ENCODE data around the gene PUS7. TPM values are rescaled to one million over a fixed set of nuclear protein-coding genes. Genes with fewer than 3 reads are reported as not detected.

Gene PUS7
- total RNA-seq, 4 donors from 2014 or later = 19.9 to 25.5 (median 21.7) TPM

DNA sequence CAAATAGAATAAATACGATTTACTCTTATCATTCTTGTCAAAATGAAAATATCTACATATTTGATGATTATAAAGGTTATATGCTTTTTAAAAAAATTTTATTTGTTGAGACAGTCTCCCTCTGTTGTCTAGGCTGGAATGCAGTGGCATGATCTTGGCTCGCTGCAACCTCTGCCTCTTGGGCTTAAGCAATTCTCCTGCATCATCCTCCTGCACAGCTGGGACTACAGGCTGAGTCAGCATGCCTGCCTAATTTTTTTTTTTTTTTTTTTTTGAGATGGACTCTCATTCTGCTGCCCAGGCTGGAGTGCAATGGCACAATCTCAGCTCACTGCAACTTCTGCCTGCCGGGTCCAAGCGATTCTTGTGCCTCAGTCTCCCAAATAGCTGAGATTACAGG is 48.9 kb downstream of the PUS7 start:
- Histone ChIP-seq H3K4me1 (no peaks in the 10 kb centered on the region), H3K4me3 (replicated peaks in 1 of 3) (no peak overlapping the region), H3K27ac (no peak overlapping the region), H3K27me3 (no peaks in the 10 kb centered on the region), H3K9me3 (no peaks in the 10 kb centered on the region), H3K36me3 (no peaks in the 10 kb centered on the region)
- DNase-seq = no peak
- 94 to 96% methylated on average over 4 of the region's 4 CpGs for WGBS, 2 donors
- TF ChIP-seq, protein P1, sequence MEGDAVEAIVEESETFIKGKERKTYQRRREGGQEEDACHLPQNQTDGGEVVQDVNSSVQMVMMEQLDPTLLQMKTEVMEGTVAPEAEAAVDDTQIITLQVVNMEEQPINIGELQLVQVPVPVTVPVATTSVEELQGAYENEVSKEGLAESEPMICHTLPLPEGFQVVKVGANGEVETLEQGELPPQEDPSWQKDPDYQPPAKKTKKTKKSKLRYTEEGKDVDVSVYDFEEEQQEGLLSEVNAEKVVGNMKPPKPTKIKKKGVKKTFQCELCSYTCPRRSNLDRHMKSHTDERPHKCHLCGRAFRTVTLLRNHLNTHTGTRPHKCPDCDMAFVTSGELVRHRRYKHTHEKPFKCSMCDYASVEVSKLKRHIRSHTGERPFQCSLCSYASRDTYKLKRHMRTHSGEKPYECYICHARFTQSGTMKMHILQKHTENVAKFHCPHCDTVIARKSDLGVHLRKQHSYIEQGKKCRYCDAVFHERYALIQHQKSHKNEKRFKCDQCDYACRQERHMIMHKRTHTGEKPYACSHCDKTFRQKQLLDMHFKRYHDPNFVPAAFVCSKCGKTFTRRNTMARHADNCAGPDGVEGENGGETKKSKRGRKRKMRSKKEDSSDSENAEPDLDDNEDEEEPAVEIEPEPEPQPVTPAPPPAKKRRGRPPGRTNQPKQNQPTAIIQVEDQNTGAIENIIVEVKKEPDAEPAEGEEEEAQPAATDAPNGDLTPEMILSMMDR (IDR thresholded peaks at IDR 0.05) = no peak
- no peak for TF ChIP-seq POLR2A (IDR thresholded peaks at IDR 0.05)
- intact Hi-C loops (cut with DNase I) = no loop called here

DNA sequence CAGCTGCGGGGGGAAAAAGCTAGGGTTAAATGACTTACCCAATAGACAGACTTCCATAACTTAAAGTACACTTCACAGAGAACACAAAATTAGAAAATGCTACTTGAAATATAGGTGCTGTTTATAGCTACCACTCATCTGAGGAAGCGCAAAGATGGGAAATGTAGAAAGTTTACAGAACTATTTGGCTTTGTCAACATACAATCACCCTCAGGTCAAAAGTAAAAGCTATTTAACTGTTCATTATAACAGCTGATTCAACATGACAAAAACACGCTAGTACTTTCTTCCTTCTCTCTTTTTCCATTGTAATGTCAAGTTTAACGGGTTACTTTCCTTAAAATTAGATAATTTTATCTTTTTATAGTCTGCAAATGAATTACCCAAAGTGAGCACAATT is 51.2 kb downstream of the PUS7 start:
- H3K4me1 ChIP-seq = no peaks in the 10 kb centered on the region
- DNase-seq = no peak
- intact Hi-C loops (cut with DNase I) = no loop called here
- no peaks in the 10 kb centered on the region for H3K36me3 ChIP-seq
- TF ChIP-seq, protein P1 (IDR thresholded peaks at IDR 0.05) = no peak
- TF ChIP-seq POLR2A (IDR thresholded peaks at IDR 0.05) = no peak
- H3K27me3 ChIP-seq = no peaks in the 10 kb centered on the region
- WGBS, 2 donors = 97% methylated on average over 4 of the region's 4 CpGs
- no peak overlapping the region for H3K27ac ChIP-seq
- H3K4me3 ChIP-seq (replicated peaks in 1 of 3) = no peak overlapping the region
- H3K9me3 ChIP-seq = no peaks in the 10 kb centered on the region

DNA sequence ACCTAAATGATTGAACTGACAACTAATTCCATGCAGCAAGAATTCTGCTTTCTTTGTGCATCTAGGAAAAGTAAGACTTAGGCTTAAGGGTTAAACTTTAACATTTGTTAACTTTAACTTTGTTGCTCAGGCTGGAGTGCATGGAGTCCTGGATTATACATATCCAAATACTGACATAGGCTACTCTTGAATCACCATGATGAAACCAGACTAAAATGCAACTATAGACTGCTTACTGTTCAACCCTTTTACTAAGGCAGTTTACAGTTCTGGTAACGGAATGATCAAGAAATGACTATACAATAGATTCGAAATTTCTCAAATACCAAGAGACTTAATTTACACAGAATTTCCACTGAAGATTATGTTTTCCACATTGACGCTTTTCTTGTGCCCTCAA is 52.0 kb downstream of the PUS7 start:
- WGBS, 2 donors = 94 to 95% methylated on average over 3 of the region's 3 CpGs
- Histone ChIP-seq H3K4me3 (replicated peaks in 1 of 3) (no peak overlapping the region), H3K4me1 (no peaks in the 10 kb centered on the region), H3K27me3 (no peaks in the 10 kb centered on the region), H3K9me3 (no peaks in the 10 kb centered on the region), H3K27ac (no peak overlapping the region), H3K36me3 (no peaks in the 10 kb centered on the region)
- DNase-seq = no peak
- intact Hi-C loops (cut with DNase I) = no loop called here
- no peak for TF ChIP-seq POLR2A (IDR thresholded peaks at IDR 0.05)

DNA sequence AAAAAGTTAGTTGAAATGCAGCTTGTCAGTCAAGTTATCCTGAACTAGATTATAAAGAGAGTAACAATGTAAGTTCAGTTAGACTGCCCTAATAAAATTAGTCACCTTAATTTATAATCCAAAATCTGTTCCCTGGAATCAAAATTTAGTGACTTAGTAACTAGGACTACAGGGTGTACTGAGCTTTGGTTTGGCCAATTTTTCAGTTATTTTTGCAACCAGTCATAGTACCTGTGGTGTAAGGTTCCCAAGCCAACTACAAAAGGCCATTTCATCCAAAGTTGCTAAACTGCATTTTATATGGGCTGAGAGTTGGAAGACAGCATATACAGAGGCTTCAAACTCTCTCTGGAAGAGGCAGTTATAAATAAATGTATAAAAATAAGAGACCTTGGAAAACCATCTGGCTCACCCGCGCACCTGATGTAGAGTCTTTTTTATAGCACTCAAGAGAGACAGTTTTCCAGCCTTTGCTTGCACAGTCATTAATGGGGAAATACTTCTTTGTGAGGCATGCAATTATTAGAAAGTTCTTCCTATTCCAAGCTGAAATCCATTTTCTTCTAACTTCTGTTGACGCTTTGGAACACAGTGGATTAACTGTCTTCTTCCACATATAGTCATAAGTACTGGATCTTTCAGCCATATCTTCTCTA is 59.2 kb downstream of the PUS7 start:
- H3K4me1 ChIP-seq = no peaks in the 10 kb centered on the region
- no peak overlapping the region for H3K27ac ChIP-seq
- 95 to 99% methylated on average over 3 of the region's 3 CpGs for WGBS, 2 donors
- H3K4me3 ChIP-seq (replicated peaks in 1 of 3) = no peak overlapping the region
- H3K9me3 ChIP-seq = no peaks in the 10 kb centered on the region
- H3K27me3 ChIP-seq = no peaks in the 10 kb centered on the region
- no peak for TF ChIP-seq POLR2A (IDR thresholded peaks at IDR 0.05)
- TF ChIP-seq, protein P1 (IDR thresholded peaks at IDR 0.05) = no peak
- H3K36me3 ChIP-seq = peaks cover 8 to 10% of the 10 kb centered on the region in 2 donors
- intact Hi-C loops (cut with DNase I) = no loop called here
- DNase-seq = no peak

DNA sequence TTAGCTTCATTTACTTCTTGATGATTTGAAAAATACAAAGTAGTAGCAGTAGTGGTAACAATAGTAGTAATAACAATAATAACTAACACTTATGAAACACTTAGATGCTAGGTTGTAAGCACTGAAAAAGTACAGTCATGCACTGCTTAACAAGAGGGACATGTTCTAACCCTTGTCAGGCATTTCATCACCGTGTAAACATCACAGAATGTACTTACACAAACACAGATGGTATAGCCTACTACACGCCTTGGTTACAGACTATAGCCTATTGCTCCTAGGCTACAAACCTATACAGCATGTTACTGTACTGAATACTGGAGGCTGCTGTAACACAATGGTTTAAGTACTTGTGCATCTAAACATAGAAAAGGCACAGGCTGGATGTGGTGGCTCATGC is 60.6 kb downstream of the PUS7 start:
- intact Hi-C loops (cut with DNase I) = no loop called here

More for the DNA sequence above, 60.6 kb downstream of the PUS7 start:
- H3K4me3 ChIP-seq (replicated peaks in 1 of 3) = no peak overlapping the region
- H3K27me3 ChIP-seq = no peaks in the 10 kb centered on the region
- H3K4me1 ChIP-seq = no peaks in the 10 kb centered on the region
- no peaks in the 10 kb centered on the region for H3K9me3 ChIP-seq
- TF ChIP-seq, protein P1 (IDR thresholded peaks at IDR 0.05) = no peak
- peaks cover 8 to 15% of the 10 kb centered on the region in 2 donors for H3K36me3 ChIP-seq
- DNase-seq = no peak
- WGBS, 2 donors = 85 to 96% methylated on average over 2 of the region's 2 CpGs
- H3K27ac ChIP-seq = no peak overlapping the region
